AG09309 (cell line): Measurements from ENCODE around the gene PPP2R5E.

Experiments
- DNase-seq: peaks from one replicate; pipeline ENCODE4 v3.0.0-alpha.2; 2010; ENCODE audit warnings: low read depth
- H3K4me3 ChIP-seq: 2 replicates; pipeline ENCODE4 v1.5.1; 2011; ENCODE audit warnings: mild to moderate bottlenecking, low read depth, low read length, moderate library complexity; ENCODE audit not compliant: control insufficient read depth
- TF ChIP-seq, protein P1 (sequence below): IDR thresholded peaks from 2 replicates; pipeline ENCODE4 v1.5.1; 2011; ENCODE audit warnings: mild to moderate bottlenecking, low read depth, low read length, inconsistent platforms; ENCODE audit not compliant: insufficient read depth, control insufficient read depth; ENCODE audit errors: missing control alignments

Gene PPP2R5E

DNA sequence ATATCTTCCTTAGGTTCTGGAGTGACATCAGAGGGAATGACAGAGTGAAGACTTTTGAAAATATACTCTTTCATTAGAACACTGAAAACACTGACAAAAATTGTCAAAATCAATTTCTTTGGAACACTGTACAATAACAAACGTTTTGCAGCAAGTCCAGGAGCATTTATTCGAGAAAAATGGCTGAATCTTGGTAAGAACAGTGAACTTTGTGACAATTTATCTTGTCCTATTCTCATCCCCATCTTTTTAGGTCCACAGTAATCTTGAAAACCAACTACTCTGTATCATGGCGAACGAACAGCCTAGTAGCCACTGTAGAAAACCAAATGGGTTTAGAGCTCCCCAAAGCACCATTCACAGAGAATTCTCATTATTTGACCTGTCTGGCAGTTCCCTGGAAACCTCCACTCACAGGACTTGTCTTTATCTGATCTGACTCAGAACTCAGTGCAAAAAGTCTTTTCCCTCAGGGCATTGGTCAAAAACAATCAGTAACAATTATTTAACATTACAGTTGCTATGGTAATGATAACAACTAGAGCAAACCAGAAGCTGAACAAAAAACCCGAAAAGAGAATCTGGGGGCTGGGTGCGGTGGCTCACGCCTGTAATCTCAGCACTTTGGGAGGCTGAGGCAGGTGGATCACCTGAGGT, 20.3 kb upstream of the PPP2R5E start:
- TF ChIP-seq, protein P1, sequence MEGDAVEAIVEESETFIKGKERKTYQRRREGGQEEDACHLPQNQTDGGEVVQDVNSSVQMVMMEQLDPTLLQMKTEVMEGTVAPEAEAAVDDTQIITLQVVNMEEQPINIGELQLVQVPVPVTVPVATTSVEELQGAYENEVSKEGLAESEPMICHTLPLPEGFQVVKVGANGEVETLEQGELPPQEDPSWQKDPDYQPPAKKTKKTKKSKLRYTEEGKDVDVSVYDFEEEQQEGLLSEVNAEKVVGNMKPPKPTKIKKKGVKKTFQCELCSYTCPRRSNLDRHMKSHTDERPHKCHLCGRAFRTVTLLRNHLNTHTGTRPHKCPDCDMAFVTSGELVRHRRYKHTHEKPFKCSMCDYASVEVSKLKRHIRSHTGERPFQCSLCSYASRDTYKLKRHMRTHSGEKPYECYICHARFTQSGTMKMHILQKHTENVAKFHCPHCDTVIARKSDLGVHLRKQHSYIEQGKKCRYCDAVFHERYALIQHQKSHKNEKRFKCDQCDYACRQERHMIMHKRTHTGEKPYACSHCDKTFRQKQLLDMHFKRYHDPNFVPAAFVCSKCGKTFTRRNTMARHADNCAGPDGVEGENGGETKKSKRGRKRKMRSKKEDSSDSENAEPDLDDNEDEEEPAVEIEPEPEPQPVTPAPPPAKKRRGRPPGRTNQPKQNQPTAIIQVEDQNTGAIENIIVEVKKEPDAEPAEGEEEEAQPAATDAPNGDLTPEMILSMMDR: no peak
- no peak for DNase-seq
- H3K4me3 ChIP-seq: no peak overlapping the region

DNA sequence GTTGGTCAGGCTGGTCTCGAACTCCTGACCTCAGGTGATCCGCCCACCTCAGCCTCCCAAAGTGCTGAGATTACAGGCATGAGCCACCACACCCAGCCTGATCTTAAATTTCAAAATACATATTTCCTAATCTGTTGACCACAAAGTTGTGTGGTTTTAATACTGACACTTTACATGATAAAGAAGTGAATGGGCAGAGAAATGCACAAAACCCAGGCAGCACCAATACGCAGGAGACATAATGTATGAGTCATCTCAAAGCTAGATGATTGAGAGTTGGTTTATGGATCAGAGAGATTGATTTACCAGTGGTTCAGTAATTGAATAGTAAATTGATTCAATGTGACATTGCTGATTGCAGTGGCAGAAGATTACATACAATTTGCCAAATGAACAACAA, 19.2 kb upstream of the PPP2R5E start:
- no peak overlapping the region for H3K4me3 ChIP-seq
- DNase-seq: no peak
- TF ChIP-seq, protein P1: no peak

- H3K4me3 ChIP-seq: no peak overlapping the region
Observed at GRCh38 chr14:63555572-63555971, 12.4 kb upstream of the PPP2R5E start.

DNA sequence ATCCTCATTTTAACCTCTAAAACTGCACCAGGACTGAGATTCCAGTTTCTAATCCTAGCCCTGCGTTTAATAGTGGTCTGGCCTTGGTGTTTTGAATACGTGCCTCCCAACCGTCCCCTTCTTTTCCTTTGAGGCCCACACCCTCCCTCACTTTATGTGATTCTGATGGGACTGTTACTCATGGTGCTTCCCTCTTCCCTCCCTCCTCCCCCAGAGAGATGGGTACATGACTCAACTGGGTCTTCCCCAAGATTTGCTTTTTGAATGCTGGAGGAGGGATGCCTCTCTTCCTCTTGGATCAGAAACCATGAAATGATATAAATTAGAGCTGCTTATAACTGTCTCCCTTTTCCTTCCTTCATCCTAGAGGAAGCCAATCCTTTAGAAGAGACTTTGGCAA, 8.2 kb upstream of the PPP2R5E start:
- DNase-seq: no peak
- H3K4me3 ChIP-seq: no peak overlapping the region
- TF ChIP-seq, protein P1: no peak

More at GRCh38 chr14:63555572-63555971, 12.4 kb upstream of the PPP2R5E start:
- DNase-seq: no peak
- TF ChIP-seq, protein P1: no peak

DNA sequence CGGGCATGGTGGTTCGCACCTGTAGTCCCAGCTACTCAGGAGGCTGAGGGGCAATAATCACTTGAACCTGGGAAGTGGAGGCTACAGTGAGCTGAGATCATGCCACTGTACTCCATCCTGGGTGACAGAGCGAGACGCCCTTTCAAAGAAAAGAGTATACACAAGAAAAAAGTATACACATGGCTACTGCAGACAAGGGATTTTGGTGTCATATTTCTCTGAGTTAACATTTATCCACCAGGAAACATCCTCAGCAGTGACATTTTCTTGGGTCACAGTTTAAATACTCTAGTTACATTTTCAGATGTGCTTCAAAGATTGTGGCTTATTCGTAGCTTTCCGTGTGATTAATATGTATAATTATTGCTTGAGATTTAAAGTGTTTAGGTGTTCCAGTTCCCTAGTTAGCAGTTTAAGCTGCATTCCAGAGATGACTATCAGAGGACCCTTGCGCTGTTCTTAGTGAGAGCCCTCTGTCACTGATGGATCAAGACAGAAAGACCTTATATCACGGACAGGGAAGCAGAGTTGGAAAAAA, 4.7 kb upstream of the PPP2R5E start:
- DNase-seq: no peak
- TF ChIP-seq, protein P1: no peak
- no peak overlapping the region for H3K4me3 ChIP-seq

- H3K4me3 ChIP-seq: no peak overlapping the region
- TF ChIP-seq, protein P1: no peak
- DNase-seq: no peak
Observed at GRCh38 chr14:63545431-63545830, 2.3 kb upstream of the PPP2R5E start.
